Thyroid gland (tissue), 4 donors: ENCODE results near the gene SLC4A1AP.

ENCODE experiments used
- POLR2A ChIP-seq, 2 donors: fragments of 450-650 bp; IDR thresholded peaks; one replicate each; pipeline ENCODE4 v1.6.1; 2017; ENCODE audit warnings: antibody characterized with exemption in 2 of 2, mild to moderate bottlenecking in 2 of 2, moderate library complexity in 1 of 2
- TF ChIP-seq, protein P1 (sequence below), 6 experiments: fragments of 200-600 bp in 3 of 6; fragments of 450-650 bp in 3 of 6; sonication (generic) in 3 of 6; IDR thresholded peaks; one replicate each; pipeline ENCODE4 v1.5.1; 2016 to 2019; ENCODE audit warnings: antibody characterized with exemption in 6 of 6, mild to moderate bottlenecking in 2 of 6, inconsistent platforms in 1 of 6, moderate library complexity in 1 of 6

DNA sequence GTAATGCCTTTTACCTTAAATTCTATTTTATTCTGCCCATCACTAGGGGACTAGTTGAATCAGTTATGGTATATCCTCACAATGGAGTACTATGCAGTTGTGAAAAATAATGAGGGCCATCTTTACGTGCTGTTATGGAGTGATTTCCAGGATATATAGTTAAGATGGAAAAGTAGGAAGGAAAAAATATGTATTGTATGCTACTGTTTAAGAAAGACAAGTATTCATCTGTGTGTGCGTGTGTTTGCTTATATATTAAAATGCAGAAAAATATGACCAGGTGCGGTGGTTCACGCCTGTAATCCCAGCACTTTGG, 75.3 kb downstream of the SLC4A1AP start:
- TF ChIP-seq POLR2A (IDR thresholded peaks at IDR 0.05), result no peak
- TF ChIP-seq, protein P1, sequence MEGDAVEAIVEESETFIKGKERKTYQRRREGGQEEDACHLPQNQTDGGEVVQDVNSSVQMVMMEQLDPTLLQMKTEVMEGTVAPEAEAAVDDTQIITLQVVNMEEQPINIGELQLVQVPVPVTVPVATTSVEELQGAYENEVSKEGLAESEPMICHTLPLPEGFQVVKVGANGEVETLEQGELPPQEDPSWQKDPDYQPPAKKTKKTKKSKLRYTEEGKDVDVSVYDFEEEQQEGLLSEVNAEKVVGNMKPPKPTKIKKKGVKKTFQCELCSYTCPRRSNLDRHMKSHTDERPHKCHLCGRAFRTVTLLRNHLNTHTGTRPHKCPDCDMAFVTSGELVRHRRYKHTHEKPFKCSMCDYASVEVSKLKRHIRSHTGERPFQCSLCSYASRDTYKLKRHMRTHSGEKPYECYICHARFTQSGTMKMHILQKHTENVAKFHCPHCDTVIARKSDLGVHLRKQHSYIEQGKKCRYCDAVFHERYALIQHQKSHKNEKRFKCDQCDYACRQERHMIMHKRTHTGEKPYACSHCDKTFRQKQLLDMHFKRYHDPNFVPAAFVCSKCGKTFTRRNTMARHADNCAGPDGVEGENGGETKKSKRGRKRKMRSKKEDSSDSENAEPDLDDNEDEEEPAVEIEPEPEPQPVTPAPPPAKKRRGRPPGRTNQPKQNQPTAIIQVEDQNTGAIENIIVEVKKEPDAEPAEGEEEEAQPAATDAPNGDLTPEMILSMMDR (IDR thresholded peaks at IDR 0.05), result no peak
